TTC549 (cell line): ENCODE measurements around the gene SNRNP48.

Experiments
- FAIRE-seq: peaks from 2 replicates; lab custom pipeline; 2012; peaks lifted over from hg19 to GRCh38; lab: Jason Lieb, UNC

Gene SNRNP48

GRCh38 chr6:7594579-7595125, 4.7 kb downstream of the SNRNP48 start:
- FAIRE-seq, result no peak

GRCh38 chr6:7604003-7604402, 14.0 kb downstream of the SNRNP48 start:
- FAIRE-seq, result no peak

- no peak for FAIRE-seq
Observed at GRCh38 chr6:7604506-7604905, 14.5 kb downstream of the SNRNP48 start.

GRCh38 chr6:7615611-7616383, 25.8 kb downstream of the SNRNP48 start:
- FAIRE-seq, result no peak

- no peak for FAIRE-seq
Observed at GRCh38 chr6:7617801-7618764, 28.1 kb downstream of the SNRNP48 start.

- FAIRE-seq, result no peak
Observed at GRCh38 chr6:7621761-7622160, 31.8 kb downstream of the SNRNP48 start.

- FAIRE-seq, result no peak
Observed at GRCh38 chr6:7624796-7625710, 35.1 kb downstream of the SNRNP48 start.

GRCh38 chr6:7628479-7628878, 38.5 kb downstream of the SNRNP48 start:
- no peak for FAIRE-seq

- FAIRE-seq, result no peak
Observed at GRCh38 chr6:7628909-7629308, 38.9 kb downstream of the SNRNP48 start.

- no peak for FAIRE-seq
Observed at GRCh38 chr6:7629321-7629720, 39.3 kb downstream of the SNRNP48 start.

- FAIRE-seq, result no peak
Observed at GRCh38 chr6:7630792-7631191, 40.8 kb downstream of the SNRNP48 start.

GRCh38 chr6:7631466-7631865, 41.5 kb downstream of the SNRNP48 start:
- FAIRE-seq, result no peak

GRCh38 chr6:7632501-7633290, 42.7 kb downstream of the SNRNP48 start:
- no peak for FAIRE-seq

- no peak for FAIRE-seq
Observed at GRCh38 chr6:7633361-7633760, 43.4 kb downstream of the SNRNP48 start.

- FAIRE-seq, result no peak
Observed at GRCh38 chr6:7636151-7636550, 46.2 kb downstream of the SNRNP48 start.

GRCh38 chr6:7637533-7637932, 47.5 kb downstream of the SNRNP48 start:
- FAIRE-seq, result no peak

GRCh38 chr6:7639427-7639826, 49.4 kb downstream of the SNRNP48 start:
- FAIRE-seq, result no peak

GRCh38 chr6:7640016-7640415, 50.0 kb downstream of the SNRNP48 start:
- no peak for FAIRE-seq

GRCh38 chr6:7640607-7641577, 50.9 kb downstream of the SNRNP48 start:
- no peak for FAIRE-seq

GRCh38 chr6:7642791-7643190, 52.8 kb downstream of the SNRNP48 start:
- no peak for FAIRE-seq
